ENCODE data around the gene SLC25A20. TPM values are rescaled to one million over a fixed set of nuclear protein-coding genes. Genes with fewer than 3 reads are reported as not detected.

SLC25A20 gene
- total RNA-seq, 1 donor from 2014 or later = 23.7 TPM

DNA sequence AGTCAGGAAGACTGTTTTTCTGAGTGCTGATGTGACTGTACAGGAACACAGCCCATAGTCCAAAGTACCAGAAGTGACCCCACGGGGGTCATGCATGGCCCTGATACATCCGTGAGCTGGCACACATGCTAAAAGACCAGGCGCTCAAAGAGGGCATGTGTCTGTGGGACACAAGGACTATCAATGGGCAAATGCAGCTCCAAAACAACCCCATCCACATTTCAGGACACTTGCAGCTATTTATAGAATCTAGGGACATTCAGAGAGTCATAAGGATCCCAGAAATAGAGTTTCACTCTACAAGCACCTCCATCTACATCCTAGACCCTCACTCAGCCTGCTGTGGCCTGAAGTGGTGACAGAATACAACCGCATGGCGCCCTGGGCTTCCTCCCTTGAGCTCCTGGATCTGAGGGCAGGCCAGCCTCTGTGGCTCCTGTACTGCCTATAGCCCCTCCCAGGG, 17.0 kb downstream of the SLC25A20 start:
- no peak for TF ChIP-seq CTCF (IDR thresholded peaks at IDR 0.05)
- Mint-ChIP-seq H3K36me3 (ENCODE audit: low read depth) (peaks cover 7% of the 10 kb centered on the region), H3K27ac (ENCODE audit: unreplicated experiment) (no peak overlapping the region), H3K27me3 (ENCODE audit: low read depth) (no peaks in the 10 kb centered on the region), H3K4me3 (ENCODE audit: unreplicated experiment) (no peak overlapping the region), H3K4me1 (ENCODE audit: low read depth) (peaks cover 16% of the 10 kb centered on the region), H3K9me3 (ENCODE audit: low read depth) (no peaks in the 10 kb centered on the region)
- DNase-seq (ENCODE audit: low spot score) = no peak

DNA sequence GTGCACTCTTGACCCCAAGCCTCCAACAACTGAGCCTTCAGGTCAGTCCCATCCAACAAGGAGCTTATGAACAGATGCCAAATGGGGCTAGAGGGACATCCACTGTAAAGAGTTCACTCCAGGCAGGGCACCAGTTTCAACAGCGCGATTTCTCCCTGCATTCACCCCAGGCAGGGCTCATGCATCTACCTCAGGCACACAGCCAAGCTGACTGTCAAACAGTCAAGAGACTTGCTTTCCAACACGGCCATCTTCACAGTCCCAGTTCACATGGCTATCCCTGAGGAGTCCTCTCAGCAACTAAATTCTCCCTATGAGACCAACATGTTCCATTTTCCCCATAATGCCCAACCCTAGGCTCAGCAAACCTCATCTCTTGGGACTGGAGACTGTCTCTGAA, 17.7 kb downstream of the SLC25A20 start:
- TF ChIP-seq CTCF (IDR thresholded peaks at IDR 0.05) = no peak
- no peak for DNase-seq (ENCODE audit: low spot score)
- Mint-ChIP-seq H3K4me3 (ENCODE audit: unreplicated experiment) (no peak overlapping the region), H3K27ac (ENCODE audit: unreplicated experiment) (no peak overlapping the region), H3K4me1 (ENCODE audit: low read depth) (peaks cover 16% of the 10 kb centered on the region), H3K36me3 (ENCODE audit: low read depth) (peaks cover 7% of the 10 kb centered on the region), H3K27me3 (ENCODE audit: low read depth) (no peaks in the 10 kb centered on the region), H3K9me3 (ENCODE audit: low read depth) (no peaks in the 10 kb centered on the region)

- DNase-seq (ENCODE audit: low spot score) = no peak
- Mint-ChIP-seq H3K4me1 (ENCODE audit: low read depth) (peaks cover 6% of the 10 kb centered on the region), H3K27me3 (ENCODE audit: low read depth) (no peaks in the 10 kb centered on the region), H3K9me3 (ENCODE audit: low read depth) (no peaks in the 10 kb centered on the region), H3K4me3 (ENCODE audit: unreplicated experiment) (no peak overlapping the region), H3K27ac (ENCODE audit: unreplicated experiment) (no peak overlapping the region), H3K36me3 (ENCODE audit: low read depth) (peaks cover 7% of the 10 kb centered on the region)
- TF ChIP-seq CTCF (IDR thresholded peaks at IDR 0.05) = no peak
Measured at GRCh38 chr3:48879994-48880377, 18.7 kb downstream of the SLC25A20 start.

GRCh38 chr3:48879307-48879993, 19.2 kb downstream of the SLC25A20 start:
- no peak overlapping the region for H3K4me3 Mint-ChIP-seq (ENCODE audit: unreplicated experiment)
- TF ChIP-seq CTCF (IDR thresholded peaks at IDR 0.05) = no peak
- H3K9me3 Mint-ChIP-seq (ENCODE audit: low read depth) = no peaks in the 10 kb centered on the region
- peaks cover 5% of the 10 kb centered on the region for H3K36me3 Mint-ChIP-seq (ENCODE audit: low read depth)
- no peak overlapping the region for H3K27ac Mint-ChIP-seq (ENCODE audit: unreplicated experiment)
- DNase-seq (ENCODE audit: low spot score) = no peak
- peaks cover 4% of the 10 kb centered on the region for H3K4me1 Mint-ChIP-seq (ENCODE audit: low read depth)
- H3K27me3 Mint-ChIP-seq (ENCODE audit: low read depth) = no peaks in the 10 kb centered on the region

DNA sequence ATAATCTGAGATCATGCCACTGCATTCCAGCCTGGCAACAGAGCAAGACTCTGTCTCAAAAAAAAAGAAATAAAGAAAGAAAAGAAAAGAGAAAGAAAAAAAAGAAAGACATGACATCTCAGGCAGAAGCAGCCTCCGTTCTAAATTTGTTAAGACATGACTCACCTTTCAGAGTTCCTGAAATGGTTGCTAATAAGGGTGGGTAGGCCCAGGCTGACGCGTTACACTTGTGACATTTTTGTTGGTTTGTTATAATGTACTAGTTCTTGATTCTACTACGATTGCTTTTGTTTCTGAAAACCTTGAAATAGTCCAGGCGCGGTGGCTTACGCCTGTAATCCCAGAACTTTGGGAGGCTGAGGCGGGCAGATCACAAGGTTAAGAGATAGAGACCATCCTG, 21.0 kb downstream of the SLC25A20 start:
- Mint-ChIP-seq H3K4me3 (ENCODE audit: unreplicated experiment) (no peak overlapping the region), H3K36me3 (ENCODE audit: low read depth) (peaks cover 3% of the 10 kb centered on the region), H3K4me1 (ENCODE audit: low read depth) (peaks cover 4% of the 10 kb centered on the region), H3K27me3 (ENCODE audit: low read depth) (no peaks in the 10 kb centered on the region), H3K27ac (ENCODE audit: unreplicated experiment) (peak overlapping the region; percentile 66), H3K9me3 (ENCODE audit: low read depth) (no peaks in the 10 kb centered on the region)
- DNase-seq (ENCODE audit: low spot score) = no peak
- no peak for TF ChIP-seq CTCF (IDR thresholded peaks at IDR 0.05)

Measured in chondrocyte (in vitro differentiated cells).